ENCODE data around the gene LSM14A.

LSM14A gene

GRCh38 chr19:34171877-34172660 is at the start of gene LSM14A:
Gene LSM14A (plus strand): TSS chr19:34172504. CDS start chr19:34172643, 139 bp downstream.
- POLR2A ChIA-PET = interaction anchor here (0.5 to 2.9 kb wide), 18 partner anchors 9 to 771 kb away, joined by 3 to 21 read pairs (median 3); partner anchors contain the start of genes KCTD15 and UBA2
- Histone ChIP-seq H3K36me3 (ENCODE audit: control insufficient read depth in 2 of 2, insufficient read depth in 1 of 2, low read length in 2 of 2) (peaks cover 5 to 23% of the 10 kb centered on the region in 2 experiments), H3K27ac (ENCODE audit: extremely low read depth, low read depth, low read length) (peak within 1 kb of the TSS; percentile 100), H3K4me3 (ENCODE audit: low read depth, low read length) (peak within 1 kb of the TSS; percentile 85), H3K4me1 (ENCODE audit: control insufficient read depth, insufficient read depth, low read length) (peaks cover 37% of the 10 kb centered on the region), H3K9me3 (ENCODE audit: control insufficient read depth, insufficient read depth, low read depth, low read length) (no peaks in the 10 kb centered on the region)
- CTCF ChIA-PET = interaction anchor here (0.6 to 7.9 kb wide), 11 partner anchors 13 to 937 kb away, joined by 3 to 64 read pairs (median 4); no protein-coding TSS in a partner anchor
- TF ChIP-seq ZNF561 (tag by site-specific recombination; IDR thresholded peaks at IDR 0.05; ENCODE audit: borderline replicate concordance) (peak; percentile 82), ZNF280C (tag by site-specific recombination; IDR thresholded peaks at IDR 0.05) (no peak), ZNF324 (tag by site-specific recombination; IDR thresholded peaks at IDR 0.05) (peak; percentile 80; the same call in 1 of the 2 replicates), ZNF18 (tag by site-specific recombination; IDR thresholded peaks at IDR 0.05) (peak; percentile 11; the same call in 1 of the 2 replicates), TRIM28 (IDR thresholded peaks at IDR 0.05; ENCODE audit: borderline replicate concordance, low read length) (peak; percentile 52; the same call in 1 of the 2 replicates), ZNF19 (tag by site-specific recombination; IDR thresholded peaks at IDR 0.05; ENCODE audit: low read depth) (no peak), PRDM4 (tag by site-specific recombination; IDR thresholded peaks at IDR 0.05) (peak; percentile 33; the same call in 1 of the 2 replicates), ZNF585B (tag by site-specific recombination; IDR thresholded peaks at IDR 0.05) (no peak), PATZ1 (tag by site-specific recombination; IDR thresholded peaks at IDR 0.05) (peak; percentile 57), ZNF169 (tag by site-specific recombination; IDR thresholded peaks at IDR 0.05) (0 out of 2 replicates have a peak, but pooled peaks have one; percentile 32), ZFP37 (tag by site-specific recombination; IDR thresholded peaks at IDR 0.05) (peak; percentile 98), ZNF221 (tag by site-specific recombination; IDR thresholded peaks at IDR 0.05; ENCODE audit: borderline replicate concordance) (peak; percentile 78; the same call in 1 of the 2 replicates), ZNF639 (tag by site-specific recombination; IDR thresholded peaks at IDR 0.05) (peak; percentile 45), ZNF37A (tag by site-specific recombination; IDR thresholded peaks at IDR 0.05) (no peak; the same call in 1 of the 2 replicates), ZBTB20 (tag by site-specific recombination; IDR thresholded peaks at IDR 0.05) (peak; percentile 80; the same call in 1 of the 2 replicates), ZNF112 (tag by site-specific recombination; IDR thresholded peaks at IDR 0.05) (no peak), ZBTB48 (tag by site-specific recombination; IDR thresholded peaks at IDR 0.05) (peak; percentile 88), MZF1 (tag by site-specific recombination; IDR thresholded peaks at IDR 0.05; ENCODE audit: borderline replicate concordance) (peak; percentile 47; the same call in 1 of the 2 replicates), MEIS1 (CRISPR knock-in tag; IDR thresholded peaks at IDR 0.05; ENCODE audit: borderline replicate concordance) (0 out of 2 replicates have a peak, but pooled peaks have one; percentile 40), ZNF654 (tag by site-specific recombination; IDR thresholded peaks at IDR 0.05; ENCODE audit: low read depth) (no peak), ZNF354C (tag by site-specific recombination; IDR thresholded peaks at IDR 0.05; ENCODE audit: borderline replicate concordance, low read depth) (no peak), ZNF785 (tag by site-specific recombination; IDR thresholded peaks at IDR 0.05) (0 out of 2 replicates have a peak, but pooled peaks have one; percentile 89)
- TF ChIP-seq, protein P1, sequence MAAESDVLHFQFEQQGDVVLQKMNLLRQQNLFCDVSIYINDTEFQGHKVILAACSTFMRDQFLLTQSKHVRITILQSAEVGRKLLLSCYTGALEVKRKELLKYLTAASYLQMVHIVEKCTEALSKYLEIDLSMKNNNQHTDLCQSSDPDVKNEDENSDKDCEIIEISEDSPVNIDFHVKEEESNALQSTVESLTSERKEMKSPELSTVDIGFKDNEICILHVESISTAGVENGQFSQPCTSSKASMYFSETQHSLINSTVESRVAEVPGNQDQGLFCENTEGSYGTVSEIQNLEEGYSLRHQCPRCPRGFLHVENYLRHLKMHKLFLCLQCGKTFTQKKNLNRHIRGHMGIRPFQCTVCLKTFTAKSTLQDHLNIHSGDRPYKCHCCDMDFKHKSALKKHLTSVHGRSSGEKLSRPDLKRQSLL (tag by site-specific recombination; IDR thresholded peaks at IDR 0.05) = peak; percentile 81; the same call in 1 of the 2 replicates
- TF ChIP-seq, protein P2, sequence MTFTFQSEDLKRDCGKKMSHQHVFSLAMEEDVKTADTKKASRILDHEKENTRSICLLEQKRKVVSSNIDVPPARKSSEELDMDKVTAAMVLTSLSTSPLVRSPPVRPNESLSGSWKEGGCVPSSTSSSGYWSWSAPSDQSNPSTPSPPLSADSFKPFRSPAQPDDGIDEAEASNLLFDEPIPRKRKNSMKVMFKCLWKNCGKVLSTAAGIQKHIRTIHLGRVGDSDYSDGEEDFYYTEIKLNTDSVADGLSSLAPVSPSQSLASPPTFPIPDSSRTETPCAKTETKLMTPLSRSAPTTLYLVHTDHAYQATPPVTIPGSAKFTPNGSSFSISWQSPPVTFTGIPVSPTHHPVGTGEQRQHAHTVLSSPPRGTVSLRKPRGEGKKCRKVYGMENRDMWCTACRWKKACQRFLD (tag by site-specific recombination; IDR thresholded peaks at IDR 0.05) = no peak
